C4-2B (cell line): ENCODE data around the gene LSMEM2.

ENCODE experiments used
- CTCF ChIP-seq: fragments of 450-650 bp; conservative IDR thresholded peaks from 2 replicates; pipeline ENCODE4 v1.5.1; 2017; ENCODE audit warnings: mild to moderate bottlenecking
- ZFX ChIP-seq: fragments of 450-650 bp; IDR thresholded peaks from 2 replicates; pipeline ENCODE4 v1.6.1; 2017

- TF ChIP-seq CTCF (no peak), ZFX (no peak)
Measured at GRCh38 chr3:50230794-50231125, 48.1 kb upstream of the LSMEM2 start.
